Measurements from ENCODE around the gene CALR3.
"Not testable (repeated sequence)": the region's sequence is repeated elsewhere in the genome, so short reads cannot be mapped to it uniquely, and the experiment has no call there.

CALR3 gene

GRCh38 chr19:16463341-16463990 lies 32.5 kb downstream of the CALR3 start:
- in situ Hi-C loops (cut with HindIII; ENCODE audit: low pct_ligation_motif_present, low pct_unique_long_range_greater_than_20kb, low sequenced_read_pairs) = no loop called here
- DNase-seq = no peak

GRCh38 chr19:16462757-16463250 lies 33.2 kb downstream of the CALR3 start:
- DNase-seq = peak; percentile 19

GRCh38 chr19:16461630-16462051 lies 34.3 kb downstream of the CALR3 start:
- no peak for DNase-seq
- in situ Hi-C loops (cut with HindIII; ENCODE audit: low pct_ligation_motif_present, low pct_unique_long_range_greater_than_20kb, low sequenced_read_pairs) = no loop called here

More at GRCh38 chr19:16462757-16463250, 33.2 kb downstream of the CALR3 start:
- in situ Hi-C loops (cut with HindIII; ENCODE audit: low pct_ligation_motif_present, low pct_unique_long_range_greater_than_20kb, low sequenced_read_pairs) = no loop called here

- in situ Hi-C loops (cut with HindIII; ENCODE audit: low pct_ligation_motif_present, low pct_unique_long_range_greater_than_20kb, low sequenced_read_pairs) = no loop called here
- DNase-seq = no peak
Measured at GRCh38 chr19:16460454-16460853, 35.5 kb downstream of the CALR3 start.

GRCh38 chr19:16459680-16460079 lies 36.3 kb downstream of the CALR3 start:
- DNase-seq = no peak
- in situ Hi-C loops (cut with HindIII; ENCODE audit: low pct_ligation_motif_present, low pct_unique_long_range_greater_than_20kb, low sequenced_read_pairs) = no loop called here

- in situ Hi-C loops (cut with HindIII; ENCODE audit: low pct_ligation_motif_present, low pct_unique_long_range_greater_than_20kb, low sequenced_read_pairs) = no loop called here
- peak; percentile 59 for DNase-seq
Measured at GRCh38 chr19:16458391-16459341, 37.3 kb downstream of the CALR3 start.

GRCh38 chr19:16457954-16458331 lies 38.0 kb downstream of the CALR3 start:
- DNase-seq = no peak
- in situ Hi-C loops (cut with HindIII; ENCODE audit: low pct_ligation_motif_present, low pct_unique_long_range_greater_than_20kb, low sequenced_read_pairs) = no loop called here

GRCh38 chr19:16457195-16457953 lies 38.6 kb downstream of the CALR3 start:
- peak; percentile 93 for DNase-seq
- in situ Hi-C loops (cut with HindIII; ENCODE audit: low pct_ligation_motif_present, low pct_unique_long_range_greater_than_20kb, low sequenced_read_pairs) = no loop called here

- in situ Hi-C loops (cut with HindIII; ENCODE audit: low pct_ligation_motif_present, low pct_unique_long_range_greater_than_20kb, low sequenced_read_pairs) = no loop called here
- DNase-seq = no peak
Measured at GRCh38 chr19:16456652-16457194, 39.2 kb downstream of the CALR3 start.

- in situ Hi-C loops (cut with HindIII; ENCODE audit: low pct_ligation_motif_present, low pct_unique_long_range_greater_than_20kb, low sequenced_read_pairs) = no loop called here
- no peak for DNase-seq
Measured at GRCh38 chr19:16455489-16455888, 40.5 kb downstream of the CALR3 start.

- in situ Hi-C loops (cut with HindIII; ENCODE audit: low pct_ligation_motif_present, low pct_unique_long_range_greater_than_20kb, low sequenced_read_pairs) = no loop called here
- no peak for DNase-seq
Measured at GRCh38 chr19:16454351-16454918, 41.5 kb downstream of the CALR3 start.

GRCh38 chr19:16452325-16452724 lies 43.6 kb downstream of the CALR3 start:
- no peak for DNase-seq
- in situ Hi-C loops (cut with HindIII; ENCODE audit: low pct_ligation_motif_present, low pct_unique_long_range_greater_than_20kb, low sequenced_read_pairs) = no loop called here

GRCh38 chr19:16449330-16449961 lies 46.5 kb downstream of the CALR3 start:
- in situ Hi-C loops (cut with HindIII; ENCODE audit: low pct_ligation_motif_present, low pct_unique_long_range_greater_than_20kb, low sequenced_read_pairs) = no loop called here
- no peak for DNase-seq

GRCh38 chr19:16448872-16449271 lies 47.1 kb downstream of the CALR3 start:
- DNase-seq; in situ Hi-C loops (cut with HindIII; ENCODE audit: low pct_ligation_motif_present, low pct_unique_long_range_greater_than_20kb, low sequenced_read_pairs): not testable (repeated sequence)

- in situ Hi-C loops (cut with HindIII; ENCODE audit: low pct_ligation_motif_present, low pct_unique_long_range_greater_than_20kb, low sequenced_read_pairs) = no loop called here
- peak; percentile 83 for DNase-seq
Measured at GRCh38 chr19:16446724-16447368, 49.1 kb downstream of the CALR3 start.

GRCh38 chr19:16446108-16446723 lies 49.8 kb downstream of the CALR3 start:
- DNase-seq = no peak
- in situ Hi-C loops (cut with HindIII; ENCODE audit: low pct_ligation_motif_present, low pct_unique_long_range_greater_than_20kb, low sequenced_read_pairs) = no loop called here

Data from ACHN (cell line).